Neuronal stem cell (in vitro differentiated cells): ENCODE measurements around the gene JUP.

Source experiments
- DNase-seq: peaks from one replicate; pipeline ENCODE4 v3.0.0-alpha.2; 2013; ENCODE audit warnings: low spot score
- H2AFZ ChIP-seq: one replicate; pipeline ENCODE4 v1.6.1; 2013; ENCODE audit warnings: mild to moderate bottlenecking, low read length, inconsistent platforms
- H2AK5ac ChIP-seq: 2 replicates; pipeline ENCODE4 v1.6.1; 2013; ENCODE audit warnings: low read depth, mild to moderate bottlenecking, inconsistent platforms, low read length, moderate library complexity, mixed read lengths
- H2BK120ac ChIP-seq: 2 replicates; pipeline ENCODE4 v1.6.1; 2013; ENCODE audit warnings: low read depth, mild to moderate bottlenecking, inconsistent platforms, low read length, moderate library complexity, mixed read lengths
- H2BK12ac ChIP-seq: one replicate; pipeline ENCODE4 v1.6.1; 2013; ENCODE audit warnings: low read length, inconsistent platforms
- H2BK15ac ChIP-seq: 2 replicates; pipeline ENCODE4 v1.6.1; 2013; ENCODE audit warnings: mild to moderate bottlenecking, low read length, inconsistent platforms, mixed read lengths
- H2BK5ac ChIP-seq: one replicate; pipeline ENCODE4 v1.6.1; 2013; ENCODE audit warnings: inconsistent platforms, mild to moderate bottlenecking, low read length, moderate library complexity
- H3K14ac ChIP-seq: one replicate; pipeline ENCODE4 v1.6.1; 2013; ENCODE audit warnings: low read length, inconsistent platforms
- H3K18ac ChIP-seq: 2 replicates; pipeline ENCODE4 v1.6.1; 2013; ENCODE audit warnings: low read length, inconsistent platforms
- H3K23ac ChIP-seq: 2 replicates; pipeline ENCODE4 v1.6.1; 2013; ENCODE audit warnings: low read depth, mild to moderate bottlenecking, mixed read lengths, low read length, inconsistent platforms; ENCODE audit not compliant: poor library complexity
- H3K27ac ChIP-seq: replicated peaks from 3 replicates; pipeline ENCODE4 v1.5.1; 2013; ENCODE audit warnings: low read length, inconsistent platforms
- H3K27me3 ChIP-seq, 3 experiments: 2 replicates each; pipeline ENCODE4 v1.6.1; 2013; ENCODE audit warnings: low read length in 3 of 3, mild to moderate bottlenecking in 2 of 3, inconsistent platforms in 1 of 3, low read depth in 1 of 3, mixed read lengths in 1 of 3, moderate library complexity in 1 of 3; ENCODE audit not compliant: control insufficient read depth in 3 of 3, insufficient read depth in 3 of 3
- H3K36me3 ChIP-seq, 2 donors: replicated peaks in 1 of 2; 2 replicates each; pipeline ENCODE4 v1.6.1; 2013; ENCODE audit warnings: low read length in 2 of 2; ENCODE audit not compliant: control insufficient read depth in 2 of 2, insufficient read depth in 2 of 2
- H3K4ac ChIP-seq: 2 replicates; pipeline ENCODE4 v1.6.1; 2013; ENCODE audit warnings: inconsistent platforms, mild to moderate bottlenecking, low read length, moderate library complexity
- H3K4me1 ChIP-seq, 2 donors: 1 replicate in 1 of 2; 2 replicates in 1 of 2; pipeline ENCODE4 v1.6.1; 2013; ENCODE audit warnings: low read length in 2 of 2, low read depth in 1 of 2; ENCODE audit not compliant: control insufficient read depth in 2 of 2, insufficient read depth in 1 of 2
- H3K4me2 ChIP-seq: one replicate; pipeline ENCODE4 v1.6.1; 2013; ENCODE audit warnings: mild to moderate bottlenecking, low read length, inconsistent platforms; ENCODE audit not compliant: insufficient read depth, poor library complexity, severe bottlenecking
- H3K4me3 ChIP-seq, 2 donors: 2 replicates each; pipeline ENCODE4 v1.5.1; 2013; ENCODE audit warnings: low read length in 2 of 2, mild to moderate bottlenecking in 2 of 2, inconsistent platforms in 1 of 2, moderate library complexity in 1 of 2
- H3K79me1 ChIP-seq: one replicate; pipeline ENCODE4 v1.6.1; 2013; ENCODE audit warnings: low read depth, mild to moderate bottlenecking, inconsistent platforms, low read length, moderate library complexity
- H3K9ac ChIP-seq: one replicate; pipeline ENCODE4 v1.6.1; 2013; ENCODE audit warnings: mild to moderate bottlenecking, low read depth, low read length, inconsistent platforms; ENCODE audit not compliant: poor library complexity
- H3K9me3 ChIP-seq, 2 donors: replicated peaks in 1 of 2; 2 replicates each; pipeline versions ENCODE3 to v1.6.1; 2013; ENCODE audit warnings: low read length in 2 of 2, mild to moderate bottlenecking in 2 of 2, inconsistent platforms in 1 of 2, low read depth in 1 of 2, mixed read lengths in 1 of 2, moderate library complexity in 1 of 2; ENCODE audit not compliant: control insufficient read depth in 2 of 2, insufficient read depth in 1 of 2
- H4K8ac ChIP-seq: one replicate; pipeline ENCODE4 v1.6.1; 2013; ENCODE audit warnings: low read depth, mild to moderate bottlenecking, inconsistent platforms, low read length, moderate library complexity
- H4K91ac ChIP-seq: one replicate; pipeline ENCODE4 v1.6.1; 2013; ENCODE audit warnings: low read length, low read depth, mild to moderate bottlenecking, inconsistent platforms; ENCODE audit not compliant: poor library complexity
- WGBS, 2 donors: extraction: QIAGEN DNeasy Blood & Tissue Kit; methylation state at CpG; one replicate each; pipeline ENCODE4 v1.1.7; 2013; ENCODE audit warnings: missing lambda C conversion rate in 2 of 2, mixed read lengths in 1 of 2; ENCODE audit not compliant: insufficient read length in 2 of 2, insufficient replicate concordance in 1 of 2; ENCODE audit errors: extremely low coverage in 2 of 2; 5-methylcytosine and 5-hydroxymethylcytosine counted together

JUP gene

DNA sequence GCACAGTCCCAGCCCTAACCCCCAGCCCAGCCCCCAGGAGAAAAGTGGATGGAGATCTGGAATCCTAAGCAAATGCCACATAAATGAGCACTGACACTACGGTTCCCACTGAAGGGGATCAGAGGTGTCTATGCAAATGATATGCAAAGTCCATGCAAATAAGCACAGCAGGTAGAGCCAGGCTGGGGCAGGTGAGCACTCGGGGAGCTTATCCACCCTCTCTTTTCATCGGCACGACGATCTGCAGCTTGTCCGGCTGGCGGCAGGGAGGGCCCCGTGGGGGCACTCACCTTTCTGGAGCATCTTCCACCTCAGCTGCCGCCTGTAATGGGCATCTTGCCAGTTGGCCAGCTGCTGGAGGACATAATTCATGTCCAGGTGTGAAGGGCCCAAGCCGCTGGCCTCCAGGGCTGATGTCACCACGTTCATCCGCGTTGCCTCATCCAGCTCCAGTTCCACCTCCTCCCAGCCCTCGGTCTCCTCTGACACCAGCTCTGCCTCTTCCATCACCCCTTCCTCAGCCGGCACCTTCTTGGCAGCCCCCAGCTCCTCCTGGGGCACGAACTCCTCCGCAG, 61.9 kb downstream of the JUP start:
- no peaks in the 10 kb centered on the region for H3K4me1 ChIP-seq
- H2AK5ac ChIP-seq: no peak overlapping the region
- no peak overlapping the region for H3K27ac ChIP-seq
- H3K23ac ChIP-seq: no peak overlapping the region
- no peaks in the 10 kb centered on the region for H3K79me1 ChIP-seq
- no peak for DNase-seq
- no peak overlapping the region for H3K4me2 ChIP-seq
- H2AFZ ChIP-seq: no peak overlapping the region
- no peak overlapping the region for H3K4ac ChIP-seq
- no peaks in the 10 kb centered on the region for H3K36me3 ChIP-seq
- peak overlapping the region; percentile 5 for H3K9ac ChIP-seq
- H3K18ac ChIP-seq: no peak overlapping the region
- H3K14ac ChIP-seq: no peak overlapping the region
- no peaks in the 10 kb centered on the region for H3K9me3 ChIP-seq
- H2BK15ac ChIP-seq: no peak overlapping the region
- no peak overlapping the region for H3K4me3 ChIP-seq
- no peak overlapping the region for H2BK12ac ChIP-seq
- H3K27me3 ChIP-seq: no peaks in the 10 kb centered on the region
- no peak overlapping the region for H4K8ac ChIP-seq
- H2BK5ac ChIP-seq: peak overlapping the region; percentile 57
- H2BK120ac ChIP-seq: no peak overlapping the region
- H4K91ac ChIP-seq: no peak overlapping the region
- WGBS, 2 donors: no CpG with 5 or more reads among the region's 17 CpGs

DNA sequence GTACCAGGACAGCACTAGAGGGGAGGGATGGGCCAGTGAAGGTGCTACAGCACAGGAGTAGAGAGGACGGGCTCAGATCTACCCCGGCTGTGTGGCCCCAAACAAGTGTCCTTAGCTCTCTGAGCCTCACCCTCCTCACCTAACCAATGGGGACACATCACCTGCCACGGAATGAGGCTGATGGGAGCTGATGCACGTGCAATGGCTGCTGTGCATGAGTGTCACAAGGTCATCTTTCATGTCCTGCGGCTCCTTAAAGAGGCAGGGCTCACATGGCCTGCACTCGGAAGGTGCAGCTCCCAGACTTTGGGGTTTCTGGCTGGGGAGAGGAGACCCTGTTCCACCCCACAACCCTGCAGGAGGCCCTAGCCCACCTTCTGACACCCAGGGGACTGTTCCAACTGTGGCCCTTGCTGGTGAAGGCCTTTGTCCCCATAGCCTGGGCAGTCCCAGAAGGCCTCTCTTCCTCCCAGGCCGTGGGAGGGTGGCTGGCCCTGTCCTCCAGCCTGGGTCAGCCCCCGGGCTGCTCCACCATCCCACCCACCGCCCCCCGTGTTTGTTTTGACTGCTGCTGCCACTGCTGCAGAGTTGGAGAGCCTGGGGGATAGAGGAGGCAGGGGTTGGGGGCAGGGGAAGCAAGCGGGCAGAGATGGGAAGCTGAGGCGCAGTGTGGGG, 62.6 kb downstream of the JUP start:
- Histone ChIP-seq H4K91ac (no peak overlapping the region), H3K4ac (no peak overlapping the region), H3K27ac (no peak overlapping the region), H2AFZ (no peak overlapping the region), H3K4me1 (no peaks in the 10 kb centered on the region), H2BK15ac (no peak overlapping the region), H2BK120ac (no peak overlapping the region), H2AK5ac (peak overlapping the region; percentile 15), H3K4me2 (no peak overlapping the region), H3K79me1 (no peaks in the 10 kb centered on the region), H3K14ac (no peak overlapping the region), H3K9ac (no peak overlapping the region), H3K9me3 (no peaks in the 10 kb centered on the region), H3K18ac (peak overlapping the region; percentile 2), H3K4me3 (no peak overlapping the region), H2BK5ac (peak overlapping the region; percentile 57), H3K23ac (peak overlapping the region; percentile 23), H2BK12ac (no peak overlapping the region), H4K8ac (no peak overlapping the region), H3K27me3 (no peaks in the 10 kb centered on the region), H3K36me3 (no peaks in the 10 kb centered on the region)
- DNase-seq: no peak
- no CpG with 5 or more reads among the region's 12 CpGs for WGBS, 2 donors

GRCh38 chr17:41722231-41722630, 64.3 kb downstream of the JUP start:
- H2AFZ ChIP-seq: no peak overlapping the region
- no peak overlapping the region for H3K27ac ChIP-seq
- H3K9ac ChIP-seq: no peak overlapping the region
- H2AK5ac ChIP-seq: no peak overlapping the region
- H3K36me3 ChIP-seq: no peaks in the 10 kb centered on the region
- no peaks in the 10 kb centered on the region for H3K79me1 ChIP-seq
- H3K18ac ChIP-seq: no peak overlapping the region
- H3K4me1 ChIP-seq: peaks cover 6 to 10% of the 10 kb centered on the region in 2 donors
- H4K91ac ChIP-seq: no peak overlapping the region
- H2BK15ac ChIP-seq: no peak overlapping the region
- H2BK12ac ChIP-seq: no peak overlapping the region
- no peak overlapping the region for H3K14ac ChIP-seq
- DNase-seq: no peak
- no peak overlapping the region for H2BK5ac ChIP-seq
- H3K23ac ChIP-seq: no peak overlapping the region
- H3K4me3 ChIP-seq: no peak overlapping the region
- no peak overlapping the region for H3K4me2 ChIP-seq
- no peak overlapping the region for H2BK120ac ChIP-seq
- no CpG with 5 or more reads among the region's 7 CpGs for WGBS, 2 donors
- H3K27me3 ChIP-seq: no peaks in the 10 kb centered on the region
- H3K4ac ChIP-seq: no peak overlapping the region
- no peaks in the 10 kb centered on the region for H3K9me3 ChIP-seq
- H4K8ac ChIP-seq: no peak overlapping the region

DNA sequence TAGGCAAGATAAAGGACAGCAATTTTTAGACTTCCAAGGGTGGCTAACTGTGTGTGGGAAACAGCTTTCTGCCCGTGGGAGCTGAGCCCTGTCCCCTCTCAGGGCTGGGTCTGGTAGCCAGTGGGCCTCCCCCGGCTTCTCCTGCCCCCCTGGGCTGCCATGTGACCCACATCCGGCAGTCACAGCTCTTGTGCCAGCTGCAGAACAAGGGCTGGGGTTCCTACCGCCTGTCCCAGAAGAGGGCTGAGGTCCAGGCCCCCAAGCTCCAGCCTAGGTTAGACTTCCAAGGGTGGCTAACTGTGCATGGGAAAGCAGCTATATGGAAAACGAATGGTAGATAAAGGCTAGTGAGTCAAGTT, 68.2 kb downstream of the JUP start:
- H4K8ac ChIP-seq: no peak overlapping the region
- peak overlapping the region; percentile 80 for H2AFZ ChIP-seq
- H3K4me2 ChIP-seq: no peak overlapping the region
- H2BK15ac ChIP-seq: peak overlapping the region; percentile 12
- no peak overlapping the region for H2BK5ac ChIP-seq
- no peaks in the 10 kb centered on the region for H3K9me3 ChIP-seq
- H2BK120ac ChIP-seq: no peak overlapping the region
- DNase-seq: no peak
- H3K27ac ChIP-seq: no peak overlapping the region
- peaks cover 6 to 10% of the 10 kb centered on the region in 2 donors for H3K4me1 ChIP-seq
- no peak overlapping the region for H2AK5ac ChIP-seq
- H4K91ac ChIP-seq: no peak overlapping the region
- no CpG with 5 or more reads among the region's 5 CpGs for WGBS, 2 donors
- no peak overlapping the region for H3K14ac ChIP-seq
- no peak overlapping the region for H3K9ac ChIP-seq
- H3K4me3 ChIP-seq: no peak overlapping the region
- no peak overlapping the region for H3K23ac ChIP-seq
- H2BK12ac ChIP-seq: no peak overlapping the region
- H3K18ac ChIP-seq: peak overlapping the region; percentile 45
- no peaks in the 10 kb centered on the region for H3K27me3 ChIP-seq
- no peak overlapping the region for H3K4ac ChIP-seq
- no peaks in the 10 kb centered on the region for H3K79me1 ChIP-seq
- H3K36me3 ChIP-seq: no peaks in the 10 kb centered on the region
